H9 (cell line): ENCODE data around the gene DPYD. TPM values are rescaled to one million over a fixed set of nuclear protein-coding genes. Genes with fewer than 3 reads are reported as not detected.

Source experiments
- DNase-seq: peaks from one replicate; pipeline ENCODE4 v3.0.0-alpha.2; 2017
- H2AFZ ChIP-seq: one replicate; pipeline ENCODE4 v1.6.1; 2013; ENCODE audit warnings: mild to moderate bottlenecking, low read length, control low read depth, moderate library complexity
- H2AK5ac ChIP-seq: 2 replicates; pipeline ENCODE4 v1.6.1; 2013; ENCODE audit warnings: low read length, control low read depth, mixed read lengths; ENCODE audit not compliant: insufficient read length
- H2BK120ac ChIP-seq: one replicate; pipeline ENCODE4 v1.6.1; 2013; ENCODE audit warnings: low read depth, mild to moderate bottlenecking, low read length, control low read depth, inconsistent platforms; ENCODE audit not compliant: poor library complexity, severe bottlenecking
- H2BK12ac ChIP-seq: 2 replicates; pipeline ENCODE4 v1.6.1; 2013; ENCODE audit warnings: low read length, control low read depth, mixed read lengths, low read depth; ENCODE audit not compliant: insufficient read length
- H2BK15ac ChIP-seq: 2 replicates; pipeline ENCODE4 v1.6.1; 2013; ENCODE audit warnings: low read depth, low read length, control low read depth
- H2BK20ac ChIP-seq: one replicate; pipeline ENCODE4 v1.6.1; 2013; ENCODE audit warnings: low read depth, mild to moderate bottlenecking, low read length, control low read depth, inconsistent platforms; ENCODE audit not compliant: poor library complexity, severe bottlenecking
- H2BK5ac ChIP-seq: 2 replicates; pipeline ENCODE4 v1.6.1; 2013; ENCODE audit warnings: low read length, control low read depth, mixed read lengths; ENCODE audit not compliant: insufficient read length
- H3K14ac ChIP-seq: 2 replicates; pipeline ENCODE4 v1.6.1; 2013; ENCODE audit warnings: low read length, control low read depth; ENCODE audit not compliant: insufficient read depth
- H3K18ac ChIP-seq: 2 replicates; pipeline ENCODE4 v1.6.1; 2013; ENCODE audit warnings: low read depth, mild to moderate bottlenecking, mixed read lengths, low read length, control low read depth; ENCODE audit not compliant: insufficient read length
- H3K23ac ChIP-seq: 2 replicates; pipeline ENCODE4 v1.6.1; 2013; ENCODE audit warnings: low read length, control low read depth, mixed read lengths, low read depth; ENCODE audit not compliant: insufficient read length
- H3K23me2 ChIP-seq: 2 replicates; pipeline ENCODE4 v1.6.1; 2013; ENCODE audit warnings: low read depth, mild to moderate bottlenecking, mixed read lengths, low read length, control low read depth; ENCODE audit not compliant: insufficient read length, poor library complexity, severe bottlenecking
- H3K27ac ChIP-seq: 2 replicates; pipeline ENCODE4 v1.5.1; 2013; ENCODE audit warnings: low read length, control low read depth, mixed read lengths, low read depth; ENCODE audit not compliant: insufficient read length
- H3K27me3 ChIP-seq: 2 replicates; pipeline ENCODE4 v1.6.1; 2013; ENCODE audit warnings: low read length, control low read depth, inconsistent platforms; ENCODE audit not compliant: insufficient read depth
- H3K4ac ChIP-seq: 2 replicates; pipeline ENCODE4 v1.6.1; 2013; ENCODE audit warnings: low read depth, mild to moderate bottlenecking, control low read depth, inconsistent platforms, low read length, moderate library complexity
- H3K4me1 ChIP-seq: 2 replicates; pipeline ENCODE4 v1.6.1; 2013; ENCODE audit warnings: low read length, control low read depth, inconsistent platforms; ENCODE audit not compliant: insufficient read depth
- H3K4me2 ChIP-seq: 2 replicates; pipeline ENCODE4 v1.6.1; 2013; ENCODE audit warnings: low read length, control low read depth, mixed read lengths; ENCODE audit not compliant: insufficient read length, insufficient read depth
- H3K56ac ChIP-seq: 2 replicates; pipeline ENCODE4 v1.6.1; 2013; ENCODE audit warnings: low read depth, mild to moderate bottlenecking, mixed read lengths, low read length, control low read depth; ENCODE audit not compliant: insufficient read length
- H3K79me1 ChIP-seq: 2 replicates; pipeline ENCODE4 v1.6.1; 2013; ENCODE audit warnings: low read depth, mild to moderate bottlenecking, moderate library complexity, low read length, control low read depth, inconsistent platforms; ENCODE audit not compliant: insufficient read depth, poor library complexity, severe bottlenecking
- H3K79me2 ChIP-seq: 2 replicates; pipeline ENCODE4 v1.6.1; 2013; ENCODE audit warnings: low read length, control low read depth, inconsistent platforms; ENCODE audit not compliant: insufficient read depth
- H3K9ac ChIP-seq: 2 replicates; pipeline ENCODE4 v1.6.1; 2013; ENCODE audit warnings: low read length, control low read depth, mixed read lengths; ENCODE audit not compliant: insufficient read length; ENCODE audit errors: extremely low read depth
- H3K9me3 ChIP-seq: one replicate; pipeline ENCODE4 v1.6.1; 2013; ENCODE audit warnings: low read depth, low read length, inconsistent platforms; ENCODE audit not compliant: control insufficient read depth
- H3T11ph ChIP-seq: one replicate; pipeline ENCODE4 v1.6.1; 2013; ENCODE audit warnings: mild to moderate bottlenecking, low read length, control low read depth, inconsistent platforms
- H4K20me1 ChIP-seq: one replicate; pipeline ENCODE4 v1.6.1; 2013; ENCODE audit not compliant: control insufficient read depth, insufficient read length, insufficient read depth
- H4K5ac ChIP-seq: 2 replicates; pipeline ENCODE4 v1.6.1; 2013; ENCODE audit warnings: low read depth, mild to moderate bottlenecking, mixed read lengths, low read length, control low read depth; ENCODE audit not compliant: insufficient read length
- H4K8ac ChIP-seq: replicated peaks from 2 replicates; pipeline ENCODE4 v1.6.1; 2013; ENCODE audit warnings: low read length, control low read depth, mixed read lengths, low read depth; ENCODE audit not compliant: insufficient read length
- H4K91ac ChIP-seq: 2 replicates; pipeline ENCODE4 v1.6.1; 2013; ENCODE audit warnings: low read depth, mild to moderate bottlenecking, moderate library complexity, mixed read lengths, low read length, control low read depth; ENCODE audit not compliant: insufficient read length
- H3K27ac Mint-ChIP-seq, 3 experiments: 2 replicates in 2 of 3; 3 replicates in 1 of 3; pipeline ENCODE4 v1.8.0; 2020 to 2021; ENCODE audit warnings: mixed read lengths in 3 of 3, mild to moderate bottlenecking in 1 of 3, moderate library complexity in 1 of 3
- H3K27me3 Mint-ChIP-seq: 2 replicates; pipeline ENCODE4 v1.8.0; 2021; ENCODE audit warnings: low read depth, mild to moderate bottlenecking, moderate library complexity, mixed read lengths
- H3K36me3 Mint-ChIP-seq, 3 experiments: 2 replicates in 2 of 3; 3 replicates in 1 of 3; pipeline ENCODE4 v1.8.0; 2020 to 2021; ENCODE audit warnings: low read depth in 3 of 3, mixed read lengths in 3 of 3; ENCODE audit not compliant: insufficient read depth in 1 of 3
- H3K4me1 Mint-ChIP-seq, 2 experiments: 2 replicates each; pipeline ENCODE4 v1.8.0; 2020; ENCODE audit warnings: mixed read lengths in 2 of 2
- H3K4me3 Mint-ChIP-seq, 2 experiments: 2 replicates in 1 of 2; 3 replicates in 1 of 2; pipeline ENCODE4 v1.8.0; 2020 to 2021; ENCODE audit warnings: mild to moderate bottlenecking in 2 of 2, mixed read lengths in 2 of 2, moderate library complexity in 1 of 2
- H3K9me3 Mint-ChIP-seq, 2 experiments: 2 replicates in 1 of 2; 3 replicates in 1 of 2; pipeline ENCODE4 v1.8.0; 2020; ENCODE audit warnings: mild to moderate bottlenecking in 2 of 2, mixed read lengths in 2 of 2, moderate library complexity in 1 of 2
- CTCF ChIP-seq: fragments of 200-600 bp; sonication (generic); conservative IDR thresholded peaks from 3 replicates; pipeline ENCODE4 v1.8.0; 2021; ENCODE audit warnings: antibody characterized with exemption, mild to moderate bottlenecking
- WGBS: extraction: QIAGEN DNeasy Blood & Tissue Kit; methylation state at CpG from one replicate; pipeline ENCODE4 v1.1.7; 2013; ENCODE audit warnings: missing lambda C conversion rate, low lambda C conversion rate, mixed read lengths; ENCODE audit not compliant: insufficient read length; ENCODE audit errors: extremely low coverage; 5-methylcytosine and 5-hydroxymethylcytosine counted together
- total RNA-seq: library from RNA; stranded (reverse); gene quantifications from 2 replicates; pipeline ENCODE4 v1.2.1, GENCODE V29; 2021

Gene DPYD
- total RNA-seq, 1 experiment from 2014 or later, result 0.37 TPM

GRCh38 chr1:97105531-97105930 lies 815.3 kb downstream of the DPYD start:
- H3K27ac Mint-ChIP-seq, result no peak overlapping the region
- WGBS, result no CpG with 5 or more reads among the region's 2 CpGs

More at GRCh38 chr1:97105531-97105930, 815.3 kb downstream of the DPYD start:
- Histone ChIP-seq H3K9me3 (no peaks in the 10 kb centered on the region), H4K91ac (no peak overlapping the region), H2AFZ (no peak overlapping the region), H2BK120ac (no peak overlapping the region), H3K18ac (no peak overlapping the region), H3K9ac (no peak overlapping the region), H2BK20ac (no peak overlapping the region), H3K4me1 (no peaks in the 10 kb centered on the region), H2BK15ac (no peak overlapping the region), H2AK5ac (no peak overlapping the region), H3K79me2 (no peaks in the 10 kb centered on the region), H3K27ac (no peak overlapping the region), H3K27me3 (no peaks in the 10 kb centered on the region), H3K23ac (no peak overlapping the region), H3K4ac (no peak overlapping the region), H4K20me1 (no peaks in the 10 kb centered on the region), H2BK5ac (no peak overlapping the region), H2BK12ac (no peak overlapping the region), H3K14ac (no peak overlapping the region), H3T11ph (no peak overlapping the region), H3K79me1 (no peaks in the 10 kb centered on the region), H3K4me2 (no peak overlapping the region), H4K5ac (no peak overlapping the region), H3K23me2 (no peaks in the 10 kb centered on the region), H4K8ac (no peak overlapping the region), H3K56ac (no peak overlapping the region)
- TF ChIP-seq CTCF, result no peak
- H3K9me3 Mint-ChIP-seq, result no peaks in the 10 kb centered on the region; a peak in 1 of 5 replicates
- peaks cover 0 to 4% (median 0%) of the 10 kb centered on the region in 3 experiments; a peak in 2 of 7 replicates for H3K36me3 Mint-ChIP-seq
- no peak overlapping the region for H3K4me3 Mint-ChIP-seq
- no peak for DNase-seq
- no peaks in the 10 kb centered on the region for H3K27me3 Mint-ChIP-seq
- peaks cover 5 to 8% of the 10 kb centered on the region in 2 experiments; a peak in 3 of 4 replicates for H3K4me1 Mint-ChIP-seq
